ENCODE data around the gene KCNC2.

KCNC2 gene

GRCh38 chr12:75170640-75171185 is 38.9 kb downstream of the KCNC2 start:
- H3K27ac ChIP-seq: no peak overlapping the region
- DNase-seq (ENCODE audit: low read depth, low spot score): no peak

DNA sequence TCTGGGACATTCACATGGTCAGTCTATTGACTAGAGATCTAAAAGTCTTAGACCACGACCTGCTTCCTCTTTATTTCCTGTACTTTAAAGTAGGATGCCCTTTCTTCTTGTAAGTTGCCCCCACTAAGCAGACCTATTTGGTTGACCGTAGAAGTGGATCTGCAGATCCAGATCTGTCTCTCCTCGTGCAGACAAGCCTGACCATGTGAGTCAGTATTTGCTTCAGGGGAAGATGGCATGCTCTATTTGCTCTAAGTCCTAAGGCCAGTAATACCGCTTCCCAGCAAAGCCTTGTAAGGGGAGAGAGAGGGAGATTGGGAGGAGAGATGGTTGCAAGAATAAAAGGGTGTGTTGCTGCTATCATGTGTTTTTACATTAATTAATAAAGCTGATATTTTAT is 46.8 kb downstream of the KCNC2 start:
- peak; percentile 6 for DNase-seq (ENCODE audit: low read depth, low spot score)
- H3K27ac ChIP-seq: no peak overlapping the region

DNA sequence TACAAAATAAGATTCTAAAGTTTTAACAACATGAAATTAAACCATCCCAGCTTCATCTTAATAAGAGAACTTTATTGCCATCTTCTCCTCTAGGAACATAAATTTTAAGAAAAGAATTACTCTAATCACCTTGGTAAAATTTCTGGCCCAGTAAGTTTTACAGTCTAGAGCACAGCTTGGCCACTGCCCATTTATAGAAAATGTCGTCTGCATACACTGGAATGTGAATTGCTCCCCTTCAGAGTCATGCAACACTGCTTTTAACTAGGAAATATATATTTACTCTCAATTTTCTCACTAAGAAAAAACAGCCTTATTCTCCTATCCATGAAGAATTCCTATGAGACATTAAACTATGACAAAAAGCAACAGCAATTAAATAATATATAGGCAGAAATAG is 48.2 kb downstream of the KCNC2 start:
- no peak overlapping the region for H3K27ac ChIP-seq
- no peak for DNase-seq (ENCODE audit: low read depth, low spot score)

- H3K27ac ChIP-seq: no peak overlapping the region
- DNase-seq (ENCODE audit: low read depth, low spot score): no peak
These were observed 52.3 kb downstream of the KCNC2 start for GRCh38 chr12:75157385-75157784.

DNA sequence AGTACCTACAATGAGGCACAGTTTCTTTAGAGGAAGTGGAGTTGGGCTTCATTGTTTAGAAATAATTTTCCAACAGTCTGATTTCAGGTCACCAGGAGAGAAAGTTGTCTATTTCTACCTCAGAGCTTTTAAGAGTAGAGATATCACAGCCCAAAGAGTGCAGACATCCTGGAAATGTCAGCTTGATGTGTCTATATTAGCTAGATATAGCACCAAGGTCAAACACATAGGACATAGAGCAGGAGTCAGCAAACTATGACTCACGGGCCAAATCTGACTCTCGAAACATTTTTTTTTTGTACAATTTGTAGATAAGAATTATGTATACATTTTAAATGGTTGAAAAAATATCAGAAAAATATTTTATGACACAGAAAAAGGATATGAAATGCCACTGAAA is 53.7 kb downstream of the KCNC2 start:
- DNase-seq (ENCODE audit: low read depth, low spot score): no peak

DNA sequence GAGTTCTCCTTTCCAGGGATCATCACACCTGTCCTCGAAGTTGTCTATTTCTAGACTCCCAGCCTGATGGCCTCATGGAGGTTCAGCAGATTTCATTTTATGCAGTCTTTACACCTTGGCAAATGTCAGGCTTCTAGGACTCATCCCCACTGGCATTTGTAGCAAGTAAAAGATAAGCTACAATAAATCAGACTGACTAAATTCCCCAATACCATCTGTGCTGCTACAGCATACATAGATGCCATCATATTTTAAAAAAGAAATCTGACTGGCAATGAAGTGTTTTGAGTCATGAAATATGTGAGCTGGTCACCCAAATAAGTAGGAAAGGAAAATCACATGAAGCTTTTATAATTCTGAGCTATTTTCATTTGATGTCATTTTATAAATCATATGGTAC is 55.3 kb downstream of the KCNC2 start:
- no peak overlapping the region for H3K27ac ChIP-seq
- no peak for DNase-seq (ENCODE audit: low read depth, low spot score)

More for the DNA sequence above, 53.7 kb downstream of the KCNC2 start:
- no peak overlapping the region for H3K27ac ChIP-seq

GRCh38 chr12:75139196-75139595 is 70.4 kb downstream of the KCNC2 start:
- H3K27ac ChIP-seq: no peak overlapping the region
- no peak for DNase-seq (ENCODE audit: low read depth, low spot score)

DNA sequence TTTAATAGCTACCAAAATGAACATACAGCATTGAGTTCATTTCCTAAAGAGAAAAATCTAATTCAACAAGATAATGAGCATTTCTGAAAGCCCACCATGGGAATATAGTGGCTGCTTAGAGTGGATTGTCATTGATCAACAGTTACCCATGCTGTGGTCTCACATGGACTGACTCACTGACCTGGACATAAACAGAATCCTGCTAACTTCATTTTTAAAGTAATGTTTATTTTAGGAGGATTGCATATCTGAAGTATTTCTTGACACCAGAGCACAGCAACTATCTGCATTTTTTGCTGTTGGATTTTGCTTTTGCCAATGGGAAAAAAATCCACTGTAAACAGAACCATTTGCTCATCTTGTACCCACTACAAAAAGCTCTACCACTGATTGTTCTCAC is 71.7 kb downstream of the KCNC2 start:
- H3K27ac ChIP-seq: no peak overlapping the region
- no peak for DNase-seq (ENCODE audit: low read depth, low spot score)

DNA sequence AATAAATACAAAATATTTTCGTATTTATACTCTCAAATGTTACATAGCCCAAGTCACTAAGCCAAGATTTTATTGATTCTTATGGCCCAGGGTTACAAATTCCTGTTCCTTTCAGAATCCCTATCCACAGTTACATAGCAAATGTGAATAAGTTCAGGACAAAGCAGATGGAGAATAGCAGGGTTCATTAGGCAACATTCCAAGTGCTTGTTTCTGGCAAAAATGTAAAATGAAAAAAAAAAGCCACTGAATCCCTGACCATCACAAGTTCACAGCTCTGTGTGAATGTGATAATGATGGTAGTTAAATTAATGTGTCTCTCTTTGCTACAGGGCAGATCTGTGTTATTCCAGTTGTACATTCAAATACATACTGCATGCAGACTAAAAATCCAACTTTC is 74.6 kb downstream of the KCNC2 start:
- H3K27ac ChIP-seq: no peak overlapping the region
- DNase-seq (ENCODE audit: low read depth, low spot score): no peak

- peak overlapping the region; percentile 32 for H3K27ac ChIP-seq
- DNase-seq (ENCODE audit: low read depth, low spot score): peak; percentile 45
These were observed 78.8 kb downstream of the KCNC2 start for GRCh38 chr12:75130811-75131210.

DNA sequence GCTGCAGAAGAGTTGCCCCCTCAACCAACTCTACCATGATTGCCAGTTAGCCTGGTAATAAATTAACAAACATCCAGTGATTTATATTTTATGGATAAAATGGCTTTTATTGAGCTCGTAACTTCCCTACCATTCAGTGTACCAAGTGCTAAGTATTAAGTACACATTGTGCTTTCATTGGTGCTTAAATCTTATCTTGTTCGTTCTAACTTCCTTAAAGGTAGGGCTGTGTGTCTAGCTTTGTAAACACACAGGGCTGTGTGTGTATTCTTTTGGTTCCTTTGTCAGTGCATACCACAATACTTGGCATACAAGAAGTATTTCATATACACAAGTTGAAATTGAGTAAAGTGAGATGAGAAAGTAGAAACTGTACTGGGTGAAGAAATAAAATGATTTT is 80.4 kb downstream of the KCNC2 start:
- DNase-seq (ENCODE audit: low read depth, low spot score): no peak
- no peak overlapping the region for H3K27ac ChIP-seq

- no peak overlapping the region for H3K27ac ChIP-seq
- no peak for DNase-seq (ENCODE audit: low read depth, low spot score)
These were observed 88.5 kb downstream of the KCNC2 start for GRCh38 chr12:75121036-75121705.

- no peak overlapping the region for H3K27ac ChIP-seq
- DNase-seq (ENCODE audit: low read depth, low spot score): no peak
These were observed 89.3 kb downstream of the KCNC2 start for GRCh38 chr12:75120311-75120711.

DNA sequence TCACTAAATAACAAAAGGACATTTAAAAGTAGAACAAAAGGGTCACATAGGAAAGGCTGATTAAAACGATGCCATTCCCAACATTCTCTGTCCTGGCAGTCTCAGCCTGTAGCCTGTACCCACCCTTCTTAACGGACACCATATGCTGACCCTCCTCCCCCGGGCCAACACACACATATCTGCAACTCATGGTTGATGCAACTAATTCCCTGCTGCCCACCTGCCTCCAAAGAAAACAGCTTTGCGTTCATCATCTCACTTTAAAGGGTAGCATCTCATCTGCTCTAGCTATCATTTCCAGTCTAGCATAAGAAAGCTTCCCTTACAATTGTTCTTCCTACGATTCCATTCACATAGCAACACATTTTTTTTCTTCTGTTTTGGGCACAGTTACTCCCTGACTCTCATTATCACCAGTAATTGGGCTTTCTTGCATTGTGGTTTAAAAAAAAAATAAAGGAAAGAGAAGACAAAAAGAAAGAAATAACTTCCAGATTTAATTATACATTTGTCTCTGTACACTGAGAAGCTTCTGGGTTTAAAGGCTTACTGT is 92.9 kb downstream of the KCNC2 start:
- no peak for DNase-seq (ENCODE audit: low read depth, low spot score)

GRCh38 chr12:75115748-75116147 is 93.9 kb downstream of the KCNC2 start:
- DNase-seq (ENCODE audit: low read depth, low spot score): no peak
- no peak overlapping the region for H3K27ac ChIP-seq

More for the DNA sequence above, 92.9 kb downstream of the KCNC2 start:
- no peak overlapping the region for H3K27ac ChIP-seq

DNA sequence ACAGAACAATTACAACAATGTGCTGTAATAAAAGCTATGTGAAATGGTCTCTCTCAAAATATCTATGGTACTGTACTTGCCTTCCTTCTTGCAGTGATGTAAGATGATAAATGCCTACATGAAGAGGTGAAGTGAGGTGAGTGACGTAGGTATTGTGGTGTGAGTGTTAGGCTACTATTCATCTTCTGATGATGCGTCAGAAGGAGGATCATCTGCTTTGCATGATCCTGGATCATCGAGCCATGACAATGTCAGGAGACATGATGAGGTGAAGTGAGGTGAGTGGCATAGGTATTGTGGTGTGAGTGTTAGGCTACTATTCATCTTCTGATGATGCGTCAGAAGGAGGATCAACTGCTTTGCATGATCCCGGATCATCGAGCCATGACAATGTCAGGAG is 105.8 kb downstream of the KCNC2 start:
- no peak for DNase-seq (ENCODE audit: low read depth, low spot score)
- H3K27ac ChIP-seq: no peak overlapping the region

- no peak for DNase-seq (ENCODE audit: low read depth, low spot score)
- no peak overlapping the region for H3K27ac ChIP-seq
These were observed 107.9 kb downstream of the KCNC2 start for GRCh38 chr12:75101781-75102180.

DNA sequence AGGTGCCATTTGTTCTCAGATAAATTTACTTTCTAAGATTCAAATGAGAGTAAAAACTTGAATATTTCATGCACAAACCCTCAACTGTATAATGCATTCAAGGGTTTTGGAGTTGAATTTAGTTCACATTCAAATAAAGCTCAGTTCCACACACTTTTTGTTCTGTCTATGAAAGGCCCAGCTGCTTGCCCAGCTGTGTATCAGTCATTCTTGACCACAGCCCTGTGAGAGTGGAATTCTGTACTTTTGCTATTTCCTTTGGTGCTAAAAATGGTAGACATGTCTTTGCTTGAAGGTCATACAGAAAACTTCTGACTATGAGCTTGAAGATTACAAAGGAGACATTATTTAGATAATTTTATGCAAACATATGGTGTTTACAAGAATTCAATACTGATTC is 110.4 kb downstream of the KCNC2 start:
- no peak overlapping the region for H3K27ac ChIP-seq
- no peak for DNase-seq (ENCODE audit: low read depth, low spot score)

DNA sequence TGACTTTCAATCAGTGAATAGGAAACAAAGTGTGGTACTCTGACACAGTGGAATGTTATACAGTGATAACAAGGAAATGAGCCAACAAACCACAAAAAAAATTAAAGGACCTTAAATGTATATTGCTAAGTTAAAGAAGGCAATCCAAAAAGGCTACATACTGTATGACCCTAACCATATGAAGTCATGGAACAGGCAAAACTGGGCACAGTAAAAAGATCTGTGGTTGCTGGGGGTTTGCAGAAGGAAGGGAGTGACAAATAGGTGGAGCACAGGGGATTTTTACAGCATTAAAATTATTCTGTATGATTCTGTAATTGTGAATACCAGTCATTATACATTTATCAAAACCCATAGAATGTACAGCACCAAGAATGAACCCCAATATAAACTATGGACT is 112.6 kb downstream of the KCNC2 start:
- H3K27ac ChIP-seq: no peak overlapping the region
- no peak for DNase-seq (ENCODE audit: low read depth, low spot score)

- DNase-seq (ENCODE audit: low read depth, low spot score): no peak
- no peak overlapping the region for H3K27ac ChIP-seq
These were observed 122.0 kb downstream of the KCNC2 start for GRCh38 chr12:75087654-75088053.

- H3K27ac ChIP-seq: no peak overlapping the region
- no peak for DNase-seq (ENCODE audit: low read depth, low spot score)
These were observed 123.3 kb downstream of the KCNC2 start for GRCh38 chr12:75086091-75087038.
